HG03457 (cell line): Measurements from ENCODE around the gene SFR1.

Source experiments
- ATAC-seq: cut with Tn5 transposase; IDR thresholded peaks from one replicate; pipeline ENCODE4 v1.9.1; 2021; ENCODE audit warnings: moderate number of reproducible peaks; ENCODE audit not compliant: unreplicated experiment

The SFR1 gene

DNA sequence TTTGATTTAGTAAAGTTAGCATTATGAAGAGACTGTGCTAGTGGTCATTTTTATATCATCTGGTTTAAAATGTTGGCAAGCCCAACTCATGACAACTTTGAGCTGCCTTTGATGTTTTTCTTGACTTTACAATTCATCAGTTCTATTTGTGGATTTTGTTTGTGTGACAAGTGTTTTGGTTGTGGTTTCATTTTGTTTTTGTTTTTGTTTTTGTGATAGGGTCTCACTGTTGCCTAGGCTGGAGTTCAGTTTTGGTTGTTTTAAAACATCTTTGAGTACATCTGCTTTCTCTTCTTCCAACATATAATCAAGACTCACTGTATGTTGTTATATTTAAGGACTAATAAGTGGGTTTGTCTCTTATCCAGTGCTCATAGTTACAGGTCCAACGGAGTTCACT is 17.6 kb upstream of the SFR1 start:
- ATAC-seq, result no peak

DNA sequence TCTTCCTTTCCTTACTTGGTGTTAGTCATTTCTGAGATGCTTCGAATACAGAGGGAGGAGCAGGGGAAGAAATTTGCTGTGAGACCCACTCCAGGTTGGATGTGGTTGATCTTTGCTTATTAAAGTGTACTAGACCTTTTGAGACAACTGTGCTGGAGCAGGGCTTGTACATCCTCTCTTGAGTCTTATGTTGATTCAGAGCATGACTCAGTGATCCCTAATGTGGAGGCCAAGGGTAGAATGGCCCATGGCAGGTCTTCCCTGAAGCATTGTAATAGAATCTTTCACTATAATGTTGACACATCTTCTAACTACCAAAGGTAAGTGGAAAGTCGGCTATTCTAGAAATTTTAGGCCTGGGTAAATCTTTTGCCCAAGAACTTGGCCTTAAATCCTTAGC is 17.0 kb upstream of the SFR1 start:
- ATAC-seq, result no peak

DNA sequence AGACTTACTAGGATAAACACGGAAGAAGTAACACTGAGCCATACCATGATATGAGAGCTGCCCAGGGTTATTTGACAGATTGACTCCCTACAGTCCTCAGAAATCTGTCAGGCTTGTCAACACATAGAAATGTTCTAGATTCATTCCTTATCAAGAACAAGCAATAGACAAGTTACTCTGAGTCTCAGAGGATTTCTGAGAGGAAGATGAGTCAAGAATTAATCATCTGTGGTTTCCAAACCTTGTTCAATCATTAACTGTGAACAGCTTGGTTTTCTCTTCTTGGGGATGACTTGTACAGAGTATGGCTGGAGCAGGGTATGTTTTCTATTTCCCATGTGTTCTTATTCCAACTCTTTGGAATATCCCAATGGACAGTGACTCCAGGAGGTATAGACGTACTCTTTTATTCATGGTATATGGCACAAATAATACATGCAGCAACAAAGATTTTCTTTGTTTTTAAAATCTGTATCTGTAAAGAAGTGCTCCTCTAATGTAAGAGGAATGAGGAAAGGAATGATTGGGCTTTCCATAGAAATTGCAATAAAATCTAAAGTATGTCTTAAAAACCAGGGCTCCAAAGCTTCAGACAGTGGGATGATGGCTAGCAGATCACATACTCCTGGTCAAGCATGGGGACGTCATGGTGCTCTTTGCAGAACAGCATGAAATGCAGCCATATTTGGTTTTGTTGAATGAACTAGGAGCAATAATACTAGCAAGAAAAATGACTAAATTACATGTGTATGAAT is 11.9 kb upstream of the SFR1 start:
- peak; percentile 81 for ATAC-seq

DNA sequence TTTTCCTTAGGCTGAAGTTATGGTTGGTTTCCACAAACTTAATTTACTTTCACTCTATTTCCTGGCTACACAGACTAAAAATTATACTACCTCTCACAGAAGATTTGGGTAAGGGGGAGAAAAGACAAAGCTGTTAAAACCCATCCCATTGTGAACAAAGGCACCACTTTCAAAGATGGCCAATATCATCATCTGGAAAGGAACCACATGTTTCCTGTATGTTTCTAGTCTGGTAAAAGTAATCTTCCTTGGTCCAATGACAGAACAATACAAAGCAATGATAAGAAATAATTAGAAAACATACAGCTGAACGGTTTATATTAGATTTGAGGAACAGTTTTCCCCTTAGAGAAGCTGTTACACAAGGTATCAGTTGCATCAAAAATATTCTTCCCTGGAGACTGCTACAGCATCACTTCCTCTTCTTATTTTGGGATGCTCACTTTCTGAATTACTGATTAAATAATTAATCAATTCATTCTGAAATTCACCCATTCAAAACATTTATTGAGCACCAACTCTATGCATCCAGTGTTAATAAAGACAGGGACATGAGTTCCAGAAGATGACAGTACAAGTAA is 8.5 kb upstream of the SFR1 start:
- no peak for ATAC-seq

DNA sequence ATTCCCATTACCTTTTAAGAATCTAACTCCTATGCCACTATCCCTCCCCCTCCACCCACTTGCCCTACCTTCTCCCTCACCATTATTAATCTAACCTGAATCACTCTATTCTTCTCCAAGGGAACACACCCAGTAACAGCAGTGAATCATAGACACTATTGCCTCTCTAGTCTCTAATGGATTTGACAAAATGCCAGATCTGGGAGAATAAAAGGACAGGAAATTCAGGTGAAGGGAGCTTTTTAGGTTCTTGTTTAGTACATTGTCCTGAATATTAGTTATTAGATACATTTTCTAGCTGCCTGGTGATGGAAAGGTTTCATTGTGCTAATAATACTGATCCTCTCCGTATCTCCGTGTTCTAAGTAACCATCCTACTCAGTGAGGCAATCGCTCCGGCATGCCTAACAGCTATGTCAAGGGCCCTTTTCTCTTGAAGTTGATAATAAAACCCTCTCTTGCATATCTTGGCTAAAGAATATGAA is 4.1 kb upstream of the SFR1 start:
- no peak for ATAC-seq

DNA sequence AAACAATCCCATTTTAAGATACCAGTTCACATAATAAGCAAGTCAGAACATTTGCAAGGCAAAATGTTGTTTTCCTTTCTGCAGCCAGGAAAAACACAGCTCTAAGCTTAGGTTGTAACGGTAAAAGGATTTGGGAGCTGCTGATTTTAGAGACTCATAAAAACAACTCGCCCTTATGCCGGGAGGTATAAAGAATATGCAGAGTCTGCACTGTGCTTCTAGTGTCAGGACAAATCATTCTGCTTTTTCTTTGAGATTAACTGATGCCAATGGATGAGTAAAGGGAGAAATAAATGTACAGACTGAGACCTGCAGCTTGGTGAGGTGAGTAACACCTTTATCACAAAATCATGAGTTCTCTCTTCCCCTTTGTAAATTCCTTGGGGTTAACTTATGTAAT is 2.0 kb upstream of the SFR1 start:
- ATAC-seq, result no peak

DNA sequence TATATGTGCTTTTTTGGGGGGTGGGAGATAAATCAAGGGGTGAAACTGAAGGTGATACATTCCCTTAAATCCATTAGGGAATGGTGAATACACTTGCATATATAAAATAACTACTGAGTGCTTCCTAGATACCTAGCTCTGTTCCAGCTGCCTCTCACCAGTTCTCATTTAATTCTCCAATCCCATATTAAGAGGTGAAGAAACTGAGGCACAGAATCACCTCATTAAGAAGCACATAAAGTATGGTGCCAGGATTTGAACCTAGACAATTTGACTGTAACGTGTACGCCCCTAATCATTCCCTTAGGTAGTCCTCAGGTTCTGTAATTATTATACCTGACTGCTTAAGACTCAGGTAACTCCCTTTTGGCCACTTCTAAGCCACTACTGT is 1.5 kb upstream of the SFR1 start:
- no peak for ATAC-seq

DNA sequence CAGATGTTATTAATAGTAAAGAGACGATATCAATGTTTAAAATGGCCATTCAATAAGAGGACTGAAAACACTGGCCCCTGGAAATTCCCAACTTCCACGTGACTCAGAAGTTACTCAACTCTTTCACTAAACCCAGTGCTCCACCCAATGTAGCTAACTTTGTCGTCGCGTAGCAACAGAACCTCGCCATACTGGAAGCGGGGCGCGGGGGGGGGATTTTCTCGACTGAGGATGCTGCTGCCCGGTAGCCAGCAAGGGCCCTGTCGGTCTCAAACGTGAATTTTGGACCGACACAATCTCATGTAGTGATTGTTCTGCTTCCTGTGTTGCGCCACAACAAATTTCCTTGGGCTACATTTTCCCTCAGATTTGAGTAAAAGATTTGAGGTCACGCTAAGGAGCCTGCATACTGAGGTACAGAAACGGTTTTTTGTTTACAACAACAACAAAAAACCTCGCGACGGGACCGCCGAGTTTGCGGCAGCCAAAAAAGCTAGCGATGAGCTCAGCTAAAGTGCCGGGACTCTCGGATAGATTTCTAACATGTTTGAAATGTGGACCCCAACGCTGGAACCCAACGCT is 977 bp upstream of the SFR1 start:
- peak; percentile 30 for ATAC-seq

DNA sequence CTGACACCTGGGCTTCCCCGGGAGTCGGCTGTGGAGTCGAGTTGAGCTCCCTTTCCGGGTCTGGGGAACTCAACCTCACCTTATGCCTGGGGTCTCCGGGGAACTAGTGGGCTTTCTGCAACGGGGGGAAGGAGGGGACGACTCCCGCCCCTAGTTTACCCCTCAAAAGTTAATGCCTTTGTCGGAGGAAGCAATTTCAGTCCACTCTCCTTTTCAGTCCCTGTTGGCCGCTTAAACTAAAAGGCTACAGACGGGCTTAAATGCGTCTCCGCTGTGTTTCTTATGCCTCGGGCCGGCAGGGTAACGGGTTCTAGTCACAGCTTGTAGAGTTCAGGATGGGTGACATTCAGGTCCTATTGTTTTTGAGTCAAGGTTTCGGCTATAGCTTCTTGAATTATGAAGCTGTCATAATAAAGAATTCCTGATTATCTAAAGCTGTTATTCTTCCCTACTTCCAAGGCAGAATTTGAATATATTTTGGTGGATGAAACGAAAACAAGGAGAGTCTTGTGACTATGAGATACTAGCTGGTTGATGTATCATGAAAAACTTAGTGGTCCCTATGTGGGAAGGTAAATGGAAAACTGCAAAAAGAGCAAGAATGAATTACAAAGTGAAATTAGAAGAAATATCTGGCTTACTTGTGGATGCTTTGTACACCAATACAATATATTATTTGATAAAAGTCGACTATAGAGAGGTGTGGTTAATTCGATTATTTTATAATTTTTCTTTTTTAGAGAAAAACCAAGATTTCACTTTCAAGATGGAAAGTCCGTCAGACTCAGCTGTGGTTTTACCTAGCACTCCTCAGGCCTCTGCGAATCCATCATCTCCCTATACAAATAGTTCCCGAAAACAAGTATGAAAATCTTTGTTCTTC is 495 bp downstream of the SFR1 start:
- ATAC-seq, result no peak

DNA sequence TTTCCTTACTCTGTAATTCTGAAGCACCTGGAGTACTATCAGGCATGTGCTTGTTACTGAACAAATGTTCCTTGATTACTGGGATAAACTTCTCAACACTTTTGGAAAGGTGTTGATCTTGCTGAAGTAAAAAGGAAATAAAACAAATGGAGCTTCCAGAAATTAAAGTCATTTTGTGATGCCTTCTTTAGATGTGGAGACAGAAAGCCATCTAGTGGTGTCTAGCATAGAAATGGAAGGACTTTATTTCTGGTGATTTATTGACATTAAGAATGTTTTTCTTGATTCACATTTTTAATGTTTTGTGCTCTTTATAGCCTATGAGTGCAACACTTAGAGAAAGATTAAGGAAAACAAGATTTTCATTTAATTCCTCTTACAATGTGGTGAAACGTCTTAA is 1.4 kb downstream of the SFR1 start:
- ATAC-seq, result no peak

DNA sequence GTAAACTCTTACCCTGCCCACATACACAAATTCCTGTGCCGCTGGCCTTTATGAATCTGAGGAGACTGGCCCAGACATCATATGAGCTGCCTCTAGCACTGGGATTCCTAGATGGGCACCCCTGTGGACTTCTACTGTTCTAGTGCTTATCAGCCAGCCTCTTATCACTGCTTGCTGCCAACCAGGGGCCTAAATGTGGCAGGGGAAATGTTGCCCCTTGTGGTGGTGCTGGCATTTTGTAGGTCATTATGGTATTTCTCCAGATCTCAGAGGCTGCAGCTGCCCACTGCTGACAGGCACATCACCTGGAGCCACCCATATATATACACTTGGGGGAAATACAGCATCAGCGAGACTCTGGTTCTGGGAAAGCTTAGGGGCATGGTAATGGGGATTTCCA is 5.4 kb downstream of the SFR1 start:
- no peak for ATAC-seq

DNA sequence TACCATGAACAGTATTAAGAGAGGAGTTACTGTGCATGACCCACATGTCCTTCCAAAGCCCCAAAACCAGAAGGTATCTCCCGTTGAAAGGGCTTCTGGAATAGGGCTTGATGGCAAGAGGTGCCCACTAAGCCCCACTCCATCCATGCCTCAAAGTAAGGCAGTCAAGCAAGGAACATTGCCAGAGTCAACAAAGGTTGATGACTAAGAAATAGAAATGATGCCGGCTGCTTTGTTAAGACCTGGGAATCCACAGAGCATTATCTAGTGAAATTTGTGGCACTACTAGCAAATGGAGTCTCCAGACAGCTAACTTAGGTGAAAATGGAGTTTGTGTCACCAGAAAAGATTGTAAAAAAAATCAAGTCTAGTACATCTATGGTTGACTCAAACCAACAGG is 6.2 kb downstream of the SFR1 start:
- ATAC-seq, result no peak

DNA sequence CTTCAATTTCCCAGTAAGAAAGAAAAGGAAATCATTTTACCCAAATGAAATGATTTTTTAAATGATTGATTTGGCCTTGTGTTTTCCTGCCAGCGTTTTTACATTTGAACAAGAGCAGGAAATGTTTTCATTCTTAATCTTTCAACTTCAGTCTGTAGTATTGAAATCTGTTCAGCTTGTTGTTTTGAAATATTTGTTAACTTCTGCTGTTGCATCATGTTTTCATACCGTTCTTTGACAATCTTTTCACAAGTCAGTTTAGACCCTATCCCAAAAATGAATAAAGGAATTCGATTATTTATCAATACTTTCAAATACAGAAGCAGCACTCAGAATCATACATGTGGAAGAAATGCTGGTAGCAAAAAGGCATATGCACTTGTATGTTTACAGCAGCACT is 8.1 kb downstream of the SFR1 start:
- no peak for ATAC-seq

DNA sequence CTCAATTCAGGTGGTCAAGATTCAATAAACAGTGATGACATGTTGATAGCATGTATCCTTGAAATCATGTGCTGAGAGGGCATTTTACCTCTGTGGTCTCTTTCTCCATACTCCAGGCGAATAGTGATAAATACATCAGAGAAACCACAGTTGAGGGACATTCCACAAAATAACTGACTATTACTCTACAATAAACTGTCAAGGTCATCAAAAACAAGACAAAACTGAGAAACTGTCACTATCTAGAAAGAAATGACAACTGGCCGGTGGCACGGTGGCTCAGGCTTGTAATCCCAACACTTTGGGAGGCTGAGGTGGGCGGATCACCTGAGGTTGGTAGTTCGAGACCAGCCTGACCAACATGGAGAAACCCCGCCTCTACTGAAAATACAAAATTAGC is 16.2 kb downstream of the SFR1 start:
- ATAC-seq, result no peak

DNA sequence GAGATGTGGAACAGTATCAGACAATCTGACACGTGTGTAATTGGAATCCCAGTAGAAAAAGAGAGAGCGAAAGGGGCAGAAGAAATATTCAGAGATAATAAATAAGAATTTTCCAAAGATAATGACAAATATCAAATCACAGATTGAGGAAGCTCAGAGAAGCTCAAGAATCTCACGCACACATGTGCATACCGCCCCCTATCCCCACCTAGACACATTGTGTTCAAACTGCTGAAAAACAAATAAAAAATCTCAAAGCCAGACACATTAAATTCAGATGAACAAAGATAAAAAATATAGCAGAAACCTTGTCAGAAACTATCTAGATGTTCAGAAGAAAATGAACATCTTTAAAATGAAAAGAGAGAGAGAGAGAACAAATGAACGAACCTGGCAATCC is 17.2 kb downstream of the SFR1 start:
- ATAC-seq, result no peak

DNA sequence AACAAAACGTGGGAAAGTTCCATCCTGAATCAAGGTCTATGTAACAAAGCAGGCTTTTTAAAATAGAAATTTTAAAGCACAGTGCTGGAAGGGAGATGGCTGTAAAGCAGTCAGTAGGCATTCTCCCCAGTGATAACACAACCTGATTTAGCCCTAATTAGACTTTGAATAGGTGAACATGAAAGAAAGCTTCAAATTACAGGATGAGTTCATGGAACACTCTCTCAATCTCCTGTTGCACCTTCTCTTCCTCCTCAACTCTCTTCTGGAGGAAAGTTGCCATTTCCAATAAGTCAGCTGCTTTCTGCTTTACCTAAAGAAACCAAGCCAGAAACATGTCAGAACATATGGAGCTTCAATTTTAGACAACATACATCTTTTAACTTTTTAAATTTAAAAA is 20.1 kb downstream of the SFR1 start:
- ATAC-seq, result no peak

DNA sequence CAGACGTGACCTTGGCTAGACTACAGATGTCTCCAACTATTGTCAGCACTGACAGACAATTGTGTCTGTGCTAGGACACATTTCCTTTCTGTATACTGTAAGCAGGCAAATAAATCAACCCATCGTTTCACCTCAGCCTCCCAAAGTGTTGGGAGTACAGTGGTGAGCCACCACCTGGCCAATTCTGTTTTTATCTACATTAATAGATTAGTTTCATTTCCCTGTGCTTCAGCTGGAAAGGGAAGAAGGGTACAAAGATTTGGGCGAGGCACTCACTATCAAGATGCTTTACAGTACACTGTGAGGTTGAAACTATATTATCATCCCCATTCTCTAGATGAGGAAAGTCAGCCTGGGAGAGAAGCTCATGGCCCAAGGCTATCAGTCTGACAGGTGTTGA is 21.9 kb downstream of the SFR1 start:
- ATAC-seq, result no peak

DNA sequence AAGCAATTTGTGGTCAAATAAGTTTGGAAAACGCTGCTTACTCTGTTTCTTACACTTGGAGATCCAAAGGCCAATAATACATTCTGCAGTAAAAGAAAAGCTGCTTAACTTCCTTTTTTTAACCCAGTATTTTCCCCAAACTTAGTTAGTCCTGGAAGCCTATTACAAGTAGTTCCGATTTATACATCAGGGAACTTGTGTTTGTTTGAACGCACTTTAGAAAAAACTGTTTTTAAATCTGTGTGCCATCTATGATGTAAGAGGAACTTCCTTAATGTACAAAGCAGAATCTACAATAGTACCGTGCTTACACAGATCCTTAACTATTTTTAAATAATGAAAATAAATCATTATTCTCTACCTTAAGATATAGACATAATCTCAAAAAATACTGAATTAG is 23.0 kb downstream of the SFR1 start:
- ATAC-seq, result no peak

DNA sequence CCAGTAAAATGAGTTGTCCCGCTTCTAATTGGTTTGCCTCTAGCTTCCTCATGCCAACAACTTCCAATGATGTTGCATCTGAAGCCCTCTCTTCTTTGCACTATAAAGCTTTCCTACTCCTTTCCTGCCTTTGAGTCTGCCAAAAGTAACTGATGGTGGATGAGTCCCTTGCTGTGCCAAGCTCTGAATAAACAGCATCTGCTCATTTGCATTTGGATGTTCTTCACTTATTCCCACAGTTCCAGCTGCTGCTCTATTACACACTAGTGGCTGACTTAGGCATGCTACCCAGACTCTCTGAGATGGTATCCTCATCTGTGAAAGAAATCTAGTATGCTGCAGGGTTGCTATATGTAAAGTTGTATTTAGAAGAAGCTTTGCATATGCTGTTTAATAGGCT is 24.9 kb downstream of the SFR1 start:
- no peak for ATAC-seq

DNA sequence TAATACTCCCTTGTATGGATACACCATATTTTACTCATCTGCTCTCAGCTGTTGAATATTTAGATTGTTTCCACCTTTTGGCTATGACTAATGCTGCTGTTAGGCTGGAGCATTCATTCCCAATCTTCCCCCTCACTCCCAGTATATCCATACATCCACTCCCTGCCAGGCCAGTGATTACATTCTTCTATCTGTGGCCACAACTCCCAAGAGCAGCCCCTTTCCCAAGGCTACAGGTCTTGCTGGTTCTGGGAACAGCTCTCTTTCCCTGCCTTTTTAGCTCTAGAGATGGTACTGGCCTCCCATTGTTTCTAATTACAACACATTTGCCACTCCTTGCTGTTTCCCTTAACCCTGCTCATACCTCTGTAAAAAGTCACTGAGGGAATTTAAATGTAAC is 28.2 kb downstream of the SFR1 start:
- no peak for ATAC-seq

DNA sequence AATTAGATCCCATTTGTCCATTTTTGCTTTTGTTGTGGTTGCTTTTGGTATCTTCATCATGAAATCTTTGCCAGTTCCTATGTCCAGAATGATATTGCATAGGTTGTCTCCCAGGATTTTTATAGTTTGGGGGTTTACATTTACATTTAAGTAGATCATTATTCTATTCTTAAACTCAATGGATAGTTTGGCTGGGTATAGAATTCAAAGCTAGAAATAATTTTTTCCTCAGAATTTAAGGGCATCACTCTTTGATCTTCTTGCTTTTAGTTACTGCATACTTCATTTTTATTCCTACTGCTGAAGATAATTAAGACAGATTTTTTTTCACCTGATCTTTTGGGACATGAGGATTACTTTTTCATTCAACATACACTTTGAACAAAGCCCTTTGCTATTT is 29.8 kb downstream of the SFR1 start:
- ATAC-seq, result no peak

DNA sequence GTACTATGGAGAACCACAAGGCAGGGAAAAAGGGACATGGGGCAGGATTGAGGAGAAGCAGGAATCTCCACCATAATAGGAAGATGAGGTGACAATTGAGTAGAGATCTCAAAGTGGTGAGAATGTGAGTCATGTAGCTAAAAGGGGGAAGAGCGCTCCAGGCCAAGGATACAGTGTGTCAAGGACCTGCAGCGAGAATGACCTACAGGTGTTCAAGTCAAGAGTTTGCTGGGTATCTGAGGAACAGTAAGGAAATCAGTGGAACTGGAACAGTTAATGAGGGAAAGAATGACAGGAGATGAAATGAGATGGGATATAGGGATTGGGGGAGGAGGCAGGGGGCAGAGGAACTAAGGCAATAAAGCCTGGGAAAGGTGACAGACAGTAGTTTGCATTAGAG is 33.6 kb downstream of the SFR1 start:
- no peak for ATAC-seq
